ENCODE measurements around the gene VCL. TPM values are rescaled to one million over a fixed set of nuclear protein-coding genes. Genes with fewer than 3 reads are reported as not detected.

VCL gene
- total and polyA plus RNA-seq, 2 of the 8 experiments (the other 6 are each of a cell fraction or from before 2014, with no cell fraction given): 119 to 377 TPM

GRCh38 chr10:74075906-74076305, 78.0 kb downstream of the VCL start (continued):
- TF ChIP-seq SAP30 (IDR thresholded peaks at IDR 0.05; ENCODE audit: insufficient read depth, insufficient replicate concordance, low read length) (no peak), RNF2 (IDR thresholded peaks at IDR 0.05; ENCODE audit: borderline replicate concordance, low read depth, low read length, missing control alignments, poor library complexity, severe bottlenecking) (no peak), CTCF (IDR thresholded peaks at IDR 0.05; ENCODE audit: control extremely low read depth in 1 of 3, insufficient read depth in 1 of 3, low read depth in 1 of 3, low read length in 3 of 3) (no peak), PHF8 (conservative IDR thresholded peaks at IDR 0.05; ENCODE audit: low read depth, low read length) (no peak), EGR1 (IDR thresholded peaks at IDR 0.05; ENCODE audit: borderline replicate concordance, low read depth, low read length) (no peak)

Data from H1 (cell line).